ENCODE results near the gene EPB41L2.

EPB41L2 gene

GRCh38 chr6:131061751-131062119 lies 1.3 kb downstream of the EPB41L2 start:
- no peak for DNase-seq

GRCh38 chr6:131061041-131061750 lies 1.8 kb downstream of the EPB41L2 start:
- DNase-seq: peak; percentile 40

GRCh38 chr6:131060311-131060710 lies 2.7 kb downstream of the EPB41L2 start:
- DNase-seq: no peak

DNA sequence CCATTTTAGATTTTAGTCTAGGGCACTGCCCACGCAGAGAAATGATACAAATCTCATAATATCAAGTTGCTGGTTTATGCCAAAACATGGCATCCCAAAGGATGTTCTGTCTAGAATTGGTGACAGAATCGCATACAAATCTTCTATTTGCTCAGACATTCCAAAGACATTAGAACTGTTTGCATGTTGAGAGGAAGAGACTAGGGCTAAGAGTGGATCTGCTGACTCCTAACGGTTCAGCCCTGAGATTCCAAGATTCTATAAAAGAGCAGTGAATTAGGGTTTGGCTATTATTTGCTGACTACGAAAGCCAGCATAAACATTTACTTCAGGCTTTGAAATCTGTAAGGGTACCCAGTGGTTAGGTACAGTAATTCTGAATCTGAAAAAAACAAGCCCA lies 3.6 kb downstream of the EPB41L2 start:
- DNase-seq: peak; percentile 79

- DNase-seq: peak; percentile 54
These were observed 4.8 kb downstream of the EPB41L2 start for GRCh38 chr6:131058236-131058635.

- no peak for DNase-seq
These were observed 8.4 kb downstream of the EPB41L2 start for GRCh38 chr6:131054392-131055250.

DNA sequence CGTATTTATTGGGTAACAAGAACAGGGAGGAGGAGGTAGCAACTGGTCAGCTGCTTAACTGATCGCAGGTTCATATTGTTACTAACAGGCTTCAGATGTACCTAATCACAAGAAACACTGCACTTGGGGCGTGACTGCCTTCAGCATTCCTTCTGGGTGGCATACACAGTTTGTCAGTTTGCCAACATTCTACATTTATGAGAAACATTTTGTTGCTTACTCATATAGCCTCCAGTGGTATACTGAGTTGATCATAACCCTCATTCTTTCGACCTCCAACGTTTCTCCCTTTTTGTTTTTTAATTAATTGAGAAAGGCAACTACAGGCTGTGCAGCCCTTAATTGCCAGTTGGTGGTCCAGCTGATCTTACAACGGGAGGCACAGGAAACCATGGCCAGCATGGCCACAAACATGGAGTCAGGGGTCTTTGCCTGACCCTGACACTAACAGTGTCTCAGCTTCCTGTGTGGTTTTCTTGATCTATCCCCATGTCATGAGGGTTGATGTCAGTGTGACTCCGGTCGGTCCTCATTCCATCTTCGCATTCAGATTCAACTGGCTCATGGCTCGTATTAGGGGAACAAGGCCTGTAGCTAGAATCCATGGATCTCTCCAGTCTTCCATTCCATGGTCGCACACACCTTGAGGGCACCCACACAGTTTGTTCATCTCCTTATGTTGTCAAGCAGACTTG lies 9.4 kb downstream of the EPB41L2 start:
- DNase-seq: no peak

DNA sequence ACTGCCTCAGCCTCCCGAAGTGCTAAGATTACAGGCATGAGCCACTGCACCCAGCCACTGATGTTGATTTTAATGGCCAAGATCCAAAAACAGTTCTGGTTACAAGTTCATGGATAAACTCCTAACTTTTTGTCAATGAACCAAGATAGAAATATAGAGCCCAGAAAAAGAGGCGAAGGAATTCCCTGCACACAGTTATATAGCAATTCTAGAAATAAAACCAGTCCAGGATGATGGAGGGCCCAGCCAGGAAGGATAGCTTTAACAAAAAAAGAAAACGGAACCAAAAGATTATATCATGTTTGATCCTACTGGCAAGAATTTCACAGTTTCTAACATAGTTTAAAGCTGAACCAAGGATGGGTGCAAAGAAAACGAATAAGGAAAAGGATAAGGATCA lies 10.9 kb downstream of the EPB41L2 start:
- no peak for DNase-seq

DNA sequence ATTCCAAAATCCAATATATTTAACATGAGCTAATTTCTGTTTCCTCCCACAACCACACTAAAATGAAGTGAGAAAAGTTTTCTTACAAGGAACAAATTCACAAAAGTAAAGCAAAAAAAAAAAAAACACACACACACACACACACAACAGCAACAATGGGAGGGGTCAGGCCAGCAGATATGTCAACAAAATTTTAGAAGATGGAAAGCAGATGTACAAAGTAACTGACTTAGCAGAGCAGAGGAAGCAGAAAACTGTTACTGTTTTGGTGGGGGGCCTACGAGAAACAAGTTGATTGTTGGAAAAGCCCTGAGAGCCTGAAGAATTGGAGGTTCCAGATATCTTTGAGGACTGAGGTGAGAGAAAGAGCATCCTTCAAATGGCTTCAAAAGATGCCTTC lies 11.7 kb downstream of the EPB41L2 start:
- DNase-seq: no peak

GRCh38 chr6:131049608-131050007 lies 13.4 kb downstream of the EPB41L2 start:
- DNase-seq: peak; percentile 67

- no peak for DNase-seq
These were observed 14.0 kb downstream of the EPB41L2 start for GRCh38 chr6:131048933-131049515.

DNA sequence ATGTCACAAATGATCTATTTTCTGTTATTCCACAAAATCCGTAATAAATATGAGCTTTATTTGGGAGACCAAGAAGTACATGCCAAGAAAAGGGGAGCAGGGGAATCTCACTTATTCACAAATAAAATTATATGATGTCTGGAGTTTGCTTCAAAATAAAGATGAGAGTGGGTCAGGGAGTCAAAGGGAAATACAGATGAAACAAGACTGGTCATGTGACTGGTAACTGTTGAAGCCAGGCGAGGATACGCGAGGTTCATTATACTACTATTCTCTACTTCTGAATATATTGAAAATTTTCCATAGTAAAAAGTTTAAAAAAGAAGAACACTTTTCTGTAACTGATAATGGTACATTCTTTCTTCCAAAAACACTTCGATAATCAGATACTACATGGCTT lies 14.6 kb downstream of the EPB41L2 start:
- DNase-seq: no peak

GRCh38 chr6:131045139-131045538 lies 17.9 kb downstream of the EPB41L2 start:
- no peak for DNase-seq

DNA sequence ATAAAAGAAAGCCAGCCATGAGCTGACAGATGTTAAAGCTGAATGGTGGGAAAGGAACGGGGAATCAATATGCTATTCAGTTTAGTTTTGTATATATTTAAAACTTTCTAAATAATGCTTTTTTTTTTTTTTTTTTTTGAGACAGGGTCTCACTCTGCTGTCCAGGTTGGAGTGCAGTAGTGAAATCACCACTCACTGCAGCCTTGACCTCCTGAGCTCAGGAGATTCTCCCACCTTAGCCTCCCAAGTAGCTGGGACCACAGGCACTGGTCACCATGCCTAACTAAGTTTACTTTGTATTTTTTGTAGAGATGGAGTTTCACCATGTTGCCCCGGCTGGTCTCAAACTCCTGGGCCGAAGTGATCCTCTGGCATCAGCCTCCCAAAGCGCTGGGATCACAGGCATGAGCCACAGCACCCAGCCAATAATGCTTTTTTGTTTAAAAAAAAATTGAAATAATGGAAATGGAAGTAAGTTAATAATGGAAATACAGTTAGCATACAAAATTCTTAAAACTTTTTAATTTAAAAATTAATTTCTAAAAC lies 19.1 kb downstream of the EPB41L2 start:
- no peak for DNase-seq

- DNase-seq: peak; percentile 54
These were observed 20.4 kb downstream of the EPB41L2 start for GRCh38 chr6:131042664-131043063.

DNA sequence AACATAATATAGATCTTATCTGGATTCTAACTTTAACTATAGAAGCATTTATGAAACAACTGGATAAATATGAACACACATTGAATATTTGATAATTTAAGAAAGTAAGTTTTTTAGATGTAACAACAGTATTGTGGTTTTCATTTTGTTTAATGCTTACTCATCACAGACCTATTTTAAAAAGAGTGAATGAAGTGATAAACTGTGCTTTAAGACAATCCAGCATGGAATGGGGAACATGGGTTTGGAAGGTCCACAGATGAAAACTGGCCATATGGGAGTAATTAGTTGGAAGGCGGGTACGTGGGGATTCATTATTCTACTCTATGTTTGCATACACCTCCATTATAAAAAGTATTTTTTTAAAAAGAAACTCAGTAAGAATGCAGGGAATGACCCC lies 21.2 kb downstream of the EPB41L2 start:
- peak; percentile 50 for DNase-seq

- peak; percentile 55 for DNase-seq
These were observed 22.2 kb downstream of the EPB41L2 start for GRCh38 chr6:131040866-131041265.

GRCh38 chr6:131039345-131039680 lies 23.7 kb downstream of the EPB41L2 start:
- DNase-seq: no peak

- peak; percentile 81 for DNase-seq
These were observed 24.3 kb downstream of the EPB41L2 start for GRCh38 chr6:131038597-131039344.

- no peak for DNase-seq
These were observed 25.7 kb downstream of the EPB41L2 start for GRCh38 chr6:131037194-131037897.

GRCh38 chr6:131036601-131037000 lies 26.4 kb downstream of the EPB41L2 start:
- no peak for DNase-seq
